GM18526 (cell line): ENCODE data around the gene SPRN.

ENCODE experiments used
- POLR2A ChIP-seq: IDR thresholded peaks from 3 replicates; pipeline ENCODE4 v1.6.1; 2011; ENCODE audit not compliant: insufficient read length; ENCODE audit errors: extremely low read depth

SPRN gene

GRCh38 chr10:133445268-133445732 is 20.9 kb upstream of the SPRN start:
- no peak for TF ChIP-seq POLR2A

- no peak for TF ChIP-seq POLR2A
Measured at GRCh38 chr10:133444342-133445267, 20.2 kb upstream of the SPRN start.

- TF ChIP-seq POLR2A, result no peak
Measured at GRCh38 chr10:133442967-133443924, 18.8 kb upstream of the SPRN start.

- no peak for TF ChIP-seq POLR2A
Measured at GRCh38 chr10:133442191-133442966, 18.0 kb upstream of the SPRN start.

DNA sequence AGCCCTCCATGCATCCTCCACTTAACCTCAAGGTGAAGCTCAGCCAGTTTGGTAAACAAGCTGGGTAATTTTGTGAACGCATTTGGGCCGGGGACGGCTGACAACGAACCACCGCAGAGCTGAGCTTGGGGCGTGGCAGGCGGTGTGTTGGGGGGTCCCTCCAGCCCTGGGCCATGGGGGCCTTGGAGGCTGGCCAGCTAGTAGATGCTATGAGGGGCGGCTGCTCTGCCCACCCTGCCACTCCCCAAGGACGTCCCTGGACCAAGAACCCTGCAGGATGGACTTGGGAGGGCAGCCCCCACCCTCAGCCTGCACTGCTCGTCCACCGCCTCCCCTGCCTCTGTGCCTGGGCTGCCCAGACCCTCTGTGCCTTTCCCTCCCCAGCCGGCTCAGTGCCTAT is 17.4 kb upstream of the SPRN start:
- no peak for TF ChIP-seq POLR2A

GRCh38 chr10:133440633-133441285 is 16.3 kb upstream of the SPRN start:
- no peak for TF ChIP-seq POLR2A

DNA sequence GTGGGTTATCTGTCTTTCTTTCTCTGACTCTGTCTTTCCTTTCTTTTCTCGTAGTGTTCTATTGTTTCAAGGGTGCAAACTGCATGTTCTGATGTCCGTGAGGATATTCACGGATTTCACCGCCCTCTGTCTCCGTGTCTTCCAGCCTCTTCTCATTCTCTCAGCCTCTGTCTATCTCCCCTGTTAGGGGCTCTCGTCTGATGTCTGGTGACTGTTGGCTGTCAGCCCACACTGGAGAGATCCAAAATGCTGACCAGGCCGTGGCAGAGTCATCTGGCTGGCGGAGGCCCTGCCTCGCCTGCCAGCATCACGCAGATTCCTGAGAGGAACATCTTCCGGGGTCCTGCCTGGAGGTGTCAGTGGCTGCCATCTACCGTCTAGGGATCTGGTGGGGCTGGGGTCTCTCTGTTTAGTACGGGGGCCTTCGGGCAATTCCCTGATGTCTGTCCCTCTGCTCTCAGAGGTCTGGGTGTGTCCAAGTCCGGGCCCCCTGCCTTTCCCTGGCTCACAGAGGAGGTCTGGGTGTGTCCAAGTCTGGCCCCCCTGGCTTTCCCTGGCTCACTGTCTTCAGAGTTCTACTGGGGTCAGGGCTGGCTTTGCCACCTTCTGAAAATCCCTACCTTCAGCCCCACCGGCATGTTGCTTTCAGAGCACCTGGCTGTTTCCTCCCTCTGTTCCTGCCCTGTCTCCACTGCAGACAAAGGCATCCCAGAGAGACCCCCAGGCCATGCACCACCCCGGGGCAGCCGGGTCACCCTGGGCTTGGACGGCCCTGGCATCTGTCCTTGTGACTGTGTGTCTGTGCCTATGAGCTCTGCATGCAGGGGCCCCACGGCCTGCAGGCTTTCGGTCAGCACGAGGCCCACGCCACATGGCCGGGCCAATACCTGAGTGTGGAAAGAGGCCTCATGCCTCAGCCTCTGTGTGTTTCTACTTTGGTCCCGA is 15.4 kb upstream of the SPRN start:
- TF ChIP-seq POLR2A, result no peak

DNA sequence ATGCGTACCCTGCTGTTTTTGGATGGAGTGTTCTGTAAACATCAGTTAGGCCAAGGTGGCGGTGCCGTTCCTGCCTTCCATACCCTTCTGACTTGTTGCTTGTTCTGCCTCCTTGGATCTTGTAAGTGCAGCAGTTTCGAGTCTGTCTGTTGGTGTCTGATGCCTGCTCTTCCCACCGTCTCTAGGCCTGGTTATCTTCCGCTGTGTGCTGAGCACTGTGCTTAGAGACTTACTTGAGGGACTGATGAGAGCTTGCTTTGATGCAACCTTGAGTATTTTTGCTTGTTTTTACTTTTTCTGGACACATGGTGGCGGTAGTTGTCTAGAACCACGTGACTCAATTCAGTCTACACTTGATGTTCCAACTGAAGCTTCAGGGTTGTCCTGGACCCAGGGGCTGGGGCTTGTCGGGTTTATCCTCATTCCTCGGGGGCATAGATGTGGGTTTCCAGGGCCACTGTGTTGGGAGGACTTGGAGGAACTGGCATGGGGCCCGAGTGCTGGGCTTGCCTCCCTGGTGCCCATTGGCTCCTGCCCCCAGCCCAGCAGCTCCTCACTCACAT is 14.4 kb upstream of the SPRN start:
- TF ChIP-seq POLR2A, result no peak

DNA sequence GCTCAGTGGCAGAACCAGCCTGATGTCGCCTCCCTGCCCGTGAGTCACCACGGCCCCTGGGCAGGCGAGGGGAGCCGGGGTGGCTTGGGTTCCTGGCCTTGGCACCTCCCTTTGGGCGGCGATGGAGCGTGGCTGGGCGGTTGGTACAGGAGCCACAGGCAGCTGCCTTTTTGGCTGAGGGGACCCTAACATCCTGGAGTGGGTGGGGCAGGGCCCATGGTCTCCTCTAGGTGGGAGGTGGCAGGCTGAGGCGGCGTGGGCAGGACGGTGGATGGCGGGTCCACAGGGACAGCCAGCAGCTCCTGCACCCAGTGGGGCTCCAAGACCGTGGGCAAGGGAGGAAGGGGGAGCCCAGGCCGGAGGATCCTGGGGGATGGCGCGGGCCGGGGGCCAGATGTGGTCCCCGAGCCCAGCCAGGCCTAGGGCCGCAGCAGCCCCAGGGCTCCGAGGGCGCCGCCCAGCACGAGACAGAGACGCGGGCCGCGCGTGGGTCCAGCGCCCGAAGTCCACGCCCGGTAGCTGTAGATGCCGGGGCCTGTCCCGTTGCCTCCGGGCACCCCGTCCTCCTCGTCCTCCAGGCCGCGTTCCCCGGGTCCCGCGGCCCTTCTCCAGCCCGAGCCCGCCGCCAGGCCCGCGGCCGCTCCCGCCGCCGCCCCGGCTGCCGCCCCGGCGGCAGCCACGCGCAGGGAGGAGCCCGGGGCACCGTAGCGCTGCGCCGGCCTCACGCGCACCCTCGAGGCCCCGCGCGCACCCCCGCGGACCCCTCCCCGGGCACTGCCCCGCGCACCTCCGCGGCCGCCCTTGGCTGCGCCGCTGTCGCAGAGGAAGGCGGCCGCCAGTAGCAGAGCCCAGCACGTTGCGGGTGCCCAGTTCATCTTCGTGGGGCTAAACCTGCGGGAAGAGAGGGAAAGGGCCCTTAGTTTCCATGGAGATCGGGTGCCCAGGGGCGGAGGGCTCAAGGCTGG is 1.3 kb downstream of the SPRN start:
- TF ChIP-seq POLR2A, result no peak

DNA sequence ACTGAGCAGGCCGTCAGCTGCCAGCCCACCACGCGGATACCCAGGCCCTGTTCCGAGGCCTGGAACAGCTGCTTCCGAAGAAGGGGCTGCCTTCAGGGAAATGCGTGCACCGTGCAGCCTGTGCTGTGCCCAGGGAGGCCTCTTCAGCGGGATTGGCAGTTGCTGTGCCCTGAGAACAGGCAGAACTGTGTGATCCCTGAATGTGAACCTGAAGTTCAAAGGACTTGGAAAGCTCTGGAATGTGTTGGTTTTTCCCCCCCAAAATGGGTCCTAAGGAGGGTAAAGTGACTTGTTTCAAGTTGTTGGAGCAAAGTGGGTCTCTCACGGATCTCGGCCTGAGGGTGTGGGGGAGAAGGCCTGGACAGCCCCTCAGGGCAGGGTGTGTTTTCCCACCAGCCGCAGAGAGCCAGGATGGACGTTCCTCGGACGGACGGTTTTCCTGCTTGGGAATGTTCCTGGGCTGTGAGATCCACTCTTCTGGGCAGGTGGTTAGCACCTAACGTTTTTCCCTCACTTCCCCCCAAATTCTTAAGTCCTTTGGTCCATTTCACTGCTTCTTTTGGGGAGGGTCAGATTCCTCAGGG is 2.1 kb downstream of the SPRN start:
- no peak for TF ChIP-seq POLR2A

- TF ChIP-seq POLR2A, result no peak
Measured at GRCh38 chr10:133421336-133422222, 2.8 kb downstream of the SPRN start.

DNA sequence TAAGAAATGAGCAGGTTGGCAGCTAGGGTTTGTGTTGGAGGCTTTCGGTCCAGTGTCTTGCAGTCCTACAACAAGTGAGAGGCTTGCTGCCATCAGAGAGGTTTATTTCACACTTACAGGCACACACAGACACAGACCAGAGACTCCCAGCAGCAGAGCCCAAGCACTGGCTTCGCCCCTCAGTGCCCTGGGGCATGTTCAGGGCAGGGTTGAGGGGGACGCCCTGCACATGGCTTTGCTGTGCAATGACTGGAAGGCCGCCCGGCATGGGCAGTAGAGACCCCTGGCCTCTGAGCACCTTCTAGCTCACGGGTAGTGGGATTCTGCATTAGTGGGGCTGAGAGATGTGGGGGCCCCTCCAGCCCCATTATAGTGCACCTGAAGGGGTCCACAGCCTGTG is 3.8 kb downstream of the SPRN start:
- no peak for TF ChIP-seq POLR2A
